Kidney capillary endothelial cell (primary cell): ENCODE results near the gene DHRS9.
"Not testable (repeated sequence)": the region's sequence is repeated elsewhere in the genome, so short reads cannot be mapped to it uniquely, and the experiment has no call there.

Experiments used
- DNase-seq: peaks from one replicate; pipeline ENCODE4 v3.0.0-alpha.2; 2018; ENCODE audit warnings: low spot score

Gene DHRS9

GRCh38 chr2:169095621-169096105, 26.3 kb downstream of the DHRS9 start:
- no peak for DNase-seq

DNA sequence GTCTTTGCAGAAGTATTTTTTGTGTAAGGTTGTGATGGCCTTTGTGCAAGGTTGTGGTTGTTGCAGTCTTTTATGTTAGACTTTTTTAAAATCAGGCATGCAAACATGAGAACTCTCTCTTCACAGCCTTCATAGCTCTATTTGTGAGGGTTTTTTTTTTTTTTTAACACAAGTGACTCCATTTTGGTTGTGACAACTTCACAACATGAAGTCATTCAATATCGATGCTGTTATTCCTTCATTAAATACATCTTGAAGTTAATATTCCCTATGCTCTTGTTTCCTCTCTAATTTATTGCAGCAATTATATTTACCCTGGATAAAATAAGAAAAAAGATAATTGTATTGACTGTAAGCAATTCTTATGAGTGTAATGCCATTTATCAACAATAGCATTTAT, 35.5 kb downstream of the DHRS9 start:
- no peak for DNase-seq

DNA sequence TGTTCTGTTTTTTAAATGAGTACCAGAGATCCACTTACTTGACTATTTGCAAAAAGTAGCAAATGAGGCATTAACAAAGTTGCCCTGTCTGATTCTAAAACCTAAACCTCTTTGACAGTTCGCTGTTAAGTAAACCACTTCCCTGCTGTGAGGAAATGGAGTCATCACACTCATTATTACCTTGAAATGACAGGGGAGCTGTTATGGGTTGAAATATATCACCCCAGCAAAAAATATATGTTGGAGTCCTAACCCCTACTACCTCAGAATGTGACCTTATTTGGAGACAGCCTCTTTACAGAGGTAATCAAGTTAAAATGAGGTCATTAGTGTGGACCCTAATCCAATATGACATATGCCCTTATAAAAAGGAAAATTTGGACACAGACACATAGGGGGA, 36.1 kb downstream of the DHRS9 start:
- no peak for DNase-seq

- DNase-seq = no peak
Measured at GRCh38 chr2:169106134-169106533, 36.8 kb downstream of the DHRS9 start.

GRCh38 chr2:169106563-169107545, 37.5 kb downstream of the DHRS9 start:
- DNase-seq = no peak

- DNase-seq = no peak
Measured at GRCh38 chr2:169107645-169108044, 38.3 kb downstream of the DHRS9 start.

DNA sequence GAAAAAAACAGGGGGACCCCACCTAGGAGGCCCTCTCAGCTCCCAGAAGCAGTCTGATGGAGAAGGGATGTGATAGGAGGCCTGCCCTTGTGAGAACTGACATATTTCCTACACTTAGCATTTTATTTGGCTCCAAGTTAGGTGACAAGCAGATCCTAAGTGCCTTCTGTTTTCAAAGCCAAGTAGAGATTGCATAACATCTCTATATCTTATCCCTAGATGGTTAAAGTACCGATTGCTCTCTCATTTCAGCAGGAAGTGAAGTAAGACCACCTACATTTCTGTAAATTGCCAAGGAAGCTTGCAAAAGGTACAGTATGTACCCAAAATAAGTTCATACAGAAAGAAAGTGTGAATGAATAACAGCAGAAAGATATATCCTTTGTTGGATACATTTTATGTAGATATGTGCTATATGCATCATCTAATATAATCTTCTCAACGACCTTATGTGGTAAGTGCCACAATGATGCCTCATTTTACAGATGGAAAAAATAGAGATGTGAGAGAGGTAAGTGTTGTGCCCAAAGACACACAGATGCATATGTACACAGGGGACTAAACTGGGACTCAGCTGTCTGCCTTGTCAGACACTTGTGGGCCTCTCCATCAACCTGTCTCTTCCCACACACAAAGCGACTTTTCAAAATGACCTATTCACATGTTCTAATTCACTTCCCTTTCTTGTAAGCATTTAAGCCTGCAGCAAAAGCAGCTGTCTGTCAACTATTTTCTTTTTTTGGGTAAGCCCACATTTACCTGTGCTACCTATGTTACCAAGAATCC, 38.9 kb downstream of the DHRS9 start:
- DNase-seq = no peak

DNA sequence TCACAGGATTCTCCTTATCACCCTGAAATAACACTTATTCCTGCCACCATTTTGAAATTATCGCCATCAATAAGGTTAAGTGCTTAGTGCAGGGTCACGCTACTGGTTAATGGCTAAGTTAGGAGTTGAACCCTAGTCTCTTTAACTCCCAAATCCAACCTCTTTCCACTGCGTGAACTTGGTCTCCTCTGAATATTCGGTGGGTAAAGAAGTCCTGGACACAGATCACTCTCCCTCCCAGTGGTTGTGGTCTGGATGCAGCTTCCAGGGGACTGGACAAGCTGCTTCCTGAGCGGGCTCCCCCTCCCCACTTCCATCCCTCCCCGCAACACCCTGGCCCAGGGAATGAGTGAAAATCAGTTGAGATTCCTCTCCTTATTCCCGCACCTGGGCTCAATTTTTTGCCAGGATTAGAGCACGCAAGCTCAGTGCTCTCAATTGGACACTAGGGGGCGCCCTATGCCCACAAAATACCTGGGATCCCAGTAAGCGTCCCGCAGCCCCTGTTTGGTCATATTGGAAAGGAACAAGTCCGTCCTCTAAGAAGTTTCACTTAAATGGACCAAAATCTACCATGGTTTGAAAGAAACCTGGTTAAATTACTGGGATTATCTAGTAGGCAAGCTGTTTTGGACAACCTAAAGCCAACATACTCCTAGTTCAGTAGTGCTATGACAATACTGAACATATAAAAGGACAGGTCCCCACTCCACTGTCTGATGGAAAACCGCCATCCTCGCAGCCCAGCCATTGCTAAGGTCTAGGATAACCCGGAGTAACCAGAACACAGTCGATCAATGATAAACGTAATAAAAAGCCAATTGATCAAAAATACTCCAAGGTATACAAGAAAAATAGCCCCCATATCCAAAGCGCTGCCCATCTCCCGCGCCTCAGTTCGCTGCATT, 40.4 kb downstream of the DHRS9 start:
- peak; percentile 78 for DNase-seq

- no peak for DNase-seq
Measured at GRCh38 chr2:169110419-169110818, 41.1 kb downstream of the DHRS9 start.

- DNase-seq = peak; percentile 10
Measured at GRCh38 chr2:169110916-169111315, 41.6 kb downstream of the DHRS9 start.

DNA sequence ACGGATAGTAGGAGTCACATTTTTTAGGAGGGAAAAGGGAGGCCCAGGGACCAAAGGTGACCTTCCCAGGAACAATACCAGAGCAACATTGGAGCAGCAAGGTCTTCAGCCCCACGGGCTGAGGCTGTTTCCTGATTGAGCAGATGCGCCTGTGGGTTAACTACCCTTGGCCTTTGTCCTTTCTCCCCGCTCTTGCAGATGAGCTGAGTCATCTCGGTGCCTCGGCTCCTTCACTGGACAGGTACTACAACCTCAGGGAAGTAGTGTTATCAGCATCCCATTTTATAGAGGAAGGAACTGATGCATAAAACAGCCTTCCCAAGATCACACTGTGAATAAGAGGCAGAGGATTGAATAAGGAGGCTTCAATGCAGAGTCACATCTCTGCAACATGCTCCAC, 43.5 kb downstream of the DHRS9 start:
- DNase-seq = no peak

DNA sequence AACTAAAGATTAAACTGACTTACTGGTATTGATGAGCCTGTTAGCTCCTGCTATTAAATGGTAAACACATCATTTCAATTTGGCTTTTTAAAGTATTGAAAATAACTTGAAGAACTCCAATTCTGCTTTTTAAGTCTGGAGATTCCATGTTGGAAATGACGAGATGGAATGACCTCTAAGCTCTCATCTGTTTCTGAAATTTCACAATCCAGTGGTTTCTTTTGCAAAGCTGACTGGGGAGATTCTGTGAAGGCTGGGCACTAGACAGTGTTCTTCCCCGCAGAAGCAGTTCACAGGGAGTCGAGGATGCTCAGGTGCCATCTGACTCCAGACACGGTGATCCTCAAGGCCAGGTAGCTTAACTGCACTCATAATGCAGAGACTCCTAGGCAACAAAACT, 44.7 kb downstream of the DHRS9 start:
- DNase-seq = no peak

- DNase-seq = no peak
Measured at GRCh38 chr2:169116327-169116726, 47.0 kb downstream of the DHRS9 start.

DNA sequence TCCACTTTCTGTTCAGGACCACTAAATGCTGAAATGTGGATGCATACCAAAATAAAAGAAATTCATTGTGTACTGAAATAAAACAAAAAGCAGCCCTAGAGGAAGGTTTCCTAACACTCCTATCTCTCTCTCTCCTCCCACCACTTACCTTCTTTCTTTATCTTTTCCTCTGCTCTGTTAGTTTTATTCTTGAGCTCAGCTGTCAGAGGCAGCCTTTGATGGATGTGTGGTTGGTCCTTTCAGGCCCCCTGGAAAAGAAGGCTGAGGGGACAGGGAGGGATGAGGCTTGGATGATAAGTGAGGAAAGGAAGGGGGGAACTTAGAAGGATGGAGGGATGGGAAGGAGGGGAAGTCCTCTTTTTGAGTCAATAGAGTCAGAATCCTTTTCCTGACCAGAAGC, 47.6 kb downstream of the DHRS9 start:
- DNase-seq = no peak

- DNase-seq = no peak
Measured at GRCh38 chr2:169118060-169118459, 48.7 kb downstream of the DHRS9 start.

DNA sequence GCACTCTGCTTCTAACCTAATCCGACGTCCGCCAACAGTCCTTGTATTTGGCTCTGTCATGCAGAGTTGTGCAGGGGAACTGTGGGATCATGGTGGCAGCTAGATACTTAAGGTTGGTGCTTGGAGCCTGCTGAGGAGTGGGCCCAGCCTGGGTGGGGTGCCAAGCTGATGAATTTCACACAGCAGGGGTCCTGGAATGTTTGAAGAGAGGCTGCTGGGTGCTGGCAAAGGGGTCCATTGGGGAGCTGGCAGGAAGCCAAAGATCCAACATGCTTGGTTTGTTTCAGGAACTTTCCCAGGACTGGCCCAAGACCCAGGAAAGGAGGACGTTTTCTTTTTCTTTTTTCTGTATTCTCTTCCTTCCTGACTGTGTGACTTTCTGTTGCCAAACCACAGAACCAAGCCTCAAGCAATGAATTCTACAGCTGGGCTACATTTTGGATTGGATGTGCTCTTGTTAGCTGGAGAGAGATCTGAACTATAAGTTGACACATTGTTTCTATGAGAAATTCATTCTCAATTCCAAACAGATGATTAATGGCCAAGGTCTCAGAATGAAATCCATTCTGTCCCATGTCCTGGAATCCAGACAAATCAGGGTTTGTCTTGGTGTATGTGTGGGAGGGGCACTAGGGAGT, 49.9 kb downstream of the DHRS9 start:
- no peak for DNase-seq

GRCh38 chr2:169119851-169120250, 50.5 kb downstream of the DHRS9 start:
- DNase-seq = no peak

DNA sequence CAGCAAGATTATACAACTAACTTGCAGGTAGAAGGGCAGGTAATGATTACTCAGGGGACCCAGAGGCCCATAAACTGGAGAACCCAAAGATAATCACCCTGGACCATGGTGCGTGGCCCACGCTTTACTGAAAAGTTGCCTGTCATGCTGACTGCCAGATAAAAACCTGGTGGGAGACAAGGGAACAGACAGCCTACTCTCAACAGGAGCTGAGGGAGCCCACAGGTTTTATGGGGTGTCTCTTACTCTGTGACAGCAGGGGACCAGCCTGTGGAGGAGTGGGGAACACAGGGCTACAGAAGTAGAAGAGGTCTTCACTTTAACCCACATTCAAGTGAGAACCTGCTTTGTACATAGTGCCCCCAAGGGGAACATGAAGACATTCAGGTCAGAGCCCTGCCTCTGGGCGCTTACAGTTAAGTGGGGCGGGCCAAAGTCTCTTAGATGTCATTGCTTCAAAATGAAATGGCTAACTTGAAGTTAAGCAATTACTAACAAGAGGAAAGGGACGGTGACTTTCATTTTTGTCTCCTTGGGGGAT, 60.4 kb downstream of the DHRS9 start:
- DNase-seq = no peak

DNA sequence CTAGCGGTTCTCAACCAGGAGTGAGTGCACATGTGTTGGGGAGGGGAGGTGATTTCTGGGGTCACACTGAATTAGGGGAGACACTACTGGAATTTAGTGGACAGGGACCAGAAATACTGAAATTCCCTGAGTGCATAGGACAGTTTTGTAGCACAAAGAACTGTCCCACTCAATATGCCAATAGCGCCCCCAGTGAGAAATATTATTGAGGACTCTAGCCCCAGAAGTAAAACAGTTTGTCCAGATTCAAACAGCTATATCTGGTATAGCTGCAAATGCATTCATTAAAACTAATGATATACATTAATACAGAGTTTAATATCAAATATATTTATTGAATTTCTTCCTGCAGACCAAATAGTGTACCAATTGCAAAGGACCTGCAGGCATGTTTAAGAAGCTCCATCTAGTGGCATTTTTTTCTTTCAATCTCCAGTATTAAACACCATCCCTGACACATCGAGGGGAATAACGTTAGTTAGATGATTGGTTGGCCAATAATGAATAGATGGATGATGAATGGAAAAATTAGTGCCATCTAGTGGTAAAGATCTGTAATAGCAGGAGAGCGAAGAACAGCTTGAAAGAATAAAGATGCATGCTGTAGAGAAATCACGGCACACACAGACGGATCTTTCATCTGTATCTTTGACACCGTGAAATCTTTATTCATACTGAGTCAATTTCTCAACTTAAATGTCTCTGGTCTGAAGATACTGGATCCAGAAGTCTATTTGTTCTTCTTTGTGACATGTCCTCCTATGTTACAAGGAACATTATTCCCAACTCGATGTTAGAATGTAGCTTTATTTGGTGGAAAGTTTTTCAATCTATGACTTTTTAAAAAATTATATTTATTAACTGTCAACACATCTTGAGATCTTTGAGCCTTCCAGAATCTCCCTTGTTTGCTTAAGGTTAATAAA, 62.5 kb downstream of the DHRS9 start:
- peak; percentile 56 for DNase-seq

GRCh38 chr2:169134272-169134671, 64.9 kb downstream of the DHRS9 start:
- not testable (repeated sequence) for DNase-seq
